AG04450 (cell line): ENCODE measurements around the gene LRRC49. TPM values are rescaled to one million over a fixed set of nuclear protein-coding genes. Genes with fewer than 3 reads are reported as not detected.
"Not testable (repeated sequence)": the region's sequence is repeated elsewhere in the genome, so short reads cannot be mapped to it uniquely, and the experiment has no call there.

ENCODE experiments used
- CTCF ChIA-PET: fragments of 300-600, 350-600 bp; formaldehyde crosslinking; extraction: SDS; loops from one replicate; lab custom pipeline; 2022; ENCODE audit warnings: antibody characterized with exemption, inconsistent platforms; lab: Charles Lee
- POLR2A ChIA-PET: fragments of 350-600 bp; formaldehyde crosslinking; extraction: SDS; loops from one replicate; lab custom pipeline; 2021; ENCODE audit warnings: antibody characterized with exemption, inconsistent platforms; lab: Yijun Ruan, JAX
- DNase-seq: peaks from one replicate; pipeline ENCODE4 v3.0.0-alpha.2; 2011; ENCODE audit warnings: low read depth, low spot score
- H3K27ac ChIP-seq: one replicate; pipeline ENCODE4 v1.5.1; 2012; ENCODE audit warnings: low read depth, low read length, control low read depth
- H3K27me3 ChIP-seq: one replicate; pipeline ENCODE4 v1.6.0; 2012; ENCODE audit warnings: low read length; ENCODE audit not compliant: control insufficient read depth, insufficient read depth
- H3K4me3 ChIP-seq: 2 replicates; pipeline ENCODE4 v1.5.1; 2011; ENCODE audit warnings: mild to moderate bottlenecking, low read depth, low read length, control low read depth
- H3K9me3 ChIP-seq: 2 replicates; pipeline ENCODE4 v1.5.1; 2012; ENCODE audit warnings: low read length; ENCODE audit not compliant: control insufficient read depth, insufficient read depth
- polyA plus RNA-seq: library from polyadenylated mRNA; depleted of rRNA; stranded (reverse); fragments of >200 nt; gene quantifications from 2 replicates; pipeline ENCODE4 v1.2.3, GENCODE V29; 2011
- TF ChIP-seq, protein P1 (sequence below): IDR thresholded peaks from 2 replicates; pipeline ENCODE4 v1.5.1; 2011; ENCODE audit warnings: low read depth, low read length, control low read depth, inconsistent platforms

LRRC49 gene
- polyA plus RNA-seq, 1 experiment: 25.0 TPM

DNA sequence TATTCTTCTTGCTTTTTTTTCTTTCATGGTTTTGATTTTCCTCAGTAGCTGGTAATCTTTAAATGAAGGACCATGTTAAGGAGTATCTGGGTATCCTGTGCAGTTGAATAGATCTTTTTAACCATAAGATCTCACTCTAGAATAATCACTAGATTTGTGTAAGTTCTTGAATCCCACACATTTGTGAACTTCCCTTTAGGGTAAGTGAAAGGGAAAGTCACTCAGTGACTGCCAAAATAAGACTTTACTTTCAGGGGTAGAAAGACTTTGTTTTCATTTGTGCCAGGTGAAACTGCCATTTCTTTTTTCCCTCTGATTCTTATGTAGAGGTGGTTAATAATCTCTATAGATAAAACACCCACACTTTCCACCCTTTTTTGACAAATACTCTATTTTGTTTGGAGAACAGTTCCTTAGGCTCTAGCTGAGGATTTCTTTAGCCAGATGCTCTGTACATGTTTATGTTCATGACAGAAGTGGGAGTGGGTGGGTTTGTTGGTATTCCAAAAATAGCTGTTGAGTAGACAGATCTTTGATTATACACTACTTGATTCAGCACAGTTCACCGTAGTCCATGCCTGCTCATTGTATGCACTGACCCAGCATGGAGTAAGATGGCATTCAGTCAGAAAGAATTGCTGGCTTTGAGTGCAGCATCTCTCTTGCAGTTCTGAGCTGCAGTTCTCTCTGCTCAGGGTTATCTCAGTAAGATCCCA, 28.5 kb downstream of the LRRC49 start:
- ChIA-PET POLR2A (no interaction called here), CTCF (no interaction called here)
- Histone ChIP-seq H3K27me3 (no peaks in the 10 kb centered on the region), H3K9me3 (peaks cover 16% of the 10 kb centered on the region), H3K4me3 (no peak overlapping the region), H3K27ac (no peak overlapping the region)
- DNase-seq: peak; percentile 27
- TF ChIP-seq, protein P1, sequence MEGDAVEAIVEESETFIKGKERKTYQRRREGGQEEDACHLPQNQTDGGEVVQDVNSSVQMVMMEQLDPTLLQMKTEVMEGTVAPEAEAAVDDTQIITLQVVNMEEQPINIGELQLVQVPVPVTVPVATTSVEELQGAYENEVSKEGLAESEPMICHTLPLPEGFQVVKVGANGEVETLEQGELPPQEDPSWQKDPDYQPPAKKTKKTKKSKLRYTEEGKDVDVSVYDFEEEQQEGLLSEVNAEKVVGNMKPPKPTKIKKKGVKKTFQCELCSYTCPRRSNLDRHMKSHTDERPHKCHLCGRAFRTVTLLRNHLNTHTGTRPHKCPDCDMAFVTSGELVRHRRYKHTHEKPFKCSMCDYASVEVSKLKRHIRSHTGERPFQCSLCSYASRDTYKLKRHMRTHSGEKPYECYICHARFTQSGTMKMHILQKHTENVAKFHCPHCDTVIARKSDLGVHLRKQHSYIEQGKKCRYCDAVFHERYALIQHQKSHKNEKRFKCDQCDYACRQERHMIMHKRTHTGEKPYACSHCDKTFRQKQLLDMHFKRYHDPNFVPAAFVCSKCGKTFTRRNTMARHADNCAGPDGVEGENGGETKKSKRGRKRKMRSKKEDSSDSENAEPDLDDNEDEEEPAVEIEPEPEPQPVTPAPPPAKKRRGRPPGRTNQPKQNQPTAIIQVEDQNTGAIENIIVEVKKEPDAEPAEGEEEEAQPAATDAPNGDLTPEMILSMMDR: no peak

DNA sequence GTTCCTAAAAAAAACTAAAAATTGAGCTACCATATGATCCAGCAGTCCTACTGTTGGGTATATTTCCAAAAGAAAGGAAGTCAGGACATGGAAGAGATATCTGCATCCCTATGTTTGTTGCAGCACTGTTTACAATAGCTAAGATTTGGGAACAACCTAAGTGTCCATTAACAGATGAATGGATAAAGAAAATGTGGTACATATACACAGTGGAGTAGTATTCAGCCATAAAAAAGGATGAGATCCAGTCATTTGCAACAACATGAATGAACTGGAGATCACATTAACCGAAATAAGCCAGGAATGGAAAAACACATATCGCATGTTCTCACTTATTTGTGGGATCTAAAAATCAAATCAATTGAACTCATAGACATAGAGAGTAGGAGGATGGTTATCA, 29.5 kb downstream of the LRRC49 start:
- TF ChIP-seq, protein P1: no peak
- DNase-seq: no peak
- Histone ChIP-seq H3K9me3 (peaks cover 8% of the 10 kb centered on the region), H3K27ac (no peak overlapping the region), H3K27me3 (no peaks in the 10 kb centered on the region), H3K4me3 (no peak overlapping the region)
- CTCF ChIA-PET: no interaction called here
- POLR2A ChIA-PET: no interaction called here

DNA sequence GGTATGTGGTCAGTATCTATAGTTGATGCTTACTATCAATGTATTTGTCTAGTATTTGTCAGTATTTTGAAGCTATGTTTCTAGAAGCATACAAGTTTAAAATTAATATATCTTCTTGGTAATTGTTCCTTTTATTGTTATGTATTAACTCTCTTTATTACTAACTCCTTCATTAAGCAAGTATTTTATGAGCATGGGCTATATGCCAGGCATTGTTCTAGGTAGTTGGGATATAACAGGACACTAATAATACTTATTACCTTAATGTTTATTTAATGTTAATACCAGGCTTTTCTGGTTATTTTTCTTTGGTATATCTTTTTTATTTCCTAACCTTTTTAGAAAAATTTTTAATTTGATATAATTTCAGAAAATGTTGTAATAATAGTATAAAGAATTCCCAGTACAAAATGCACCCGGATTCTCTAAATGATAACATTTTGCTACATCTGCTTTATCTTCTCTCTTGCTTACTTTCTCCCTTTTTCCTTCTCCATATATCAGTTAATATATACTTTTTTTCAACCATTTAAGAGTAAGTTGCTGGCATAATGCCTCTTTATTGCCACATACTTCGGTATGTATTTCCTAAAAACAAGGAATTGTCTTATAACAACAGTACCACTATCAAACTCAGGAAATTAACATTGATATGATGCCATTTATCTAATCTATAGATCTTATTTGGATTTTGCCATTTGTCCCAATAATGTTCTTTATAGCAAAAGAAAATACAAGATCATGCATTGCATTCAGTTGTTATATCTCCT, 30.9 kb downstream of the LRRC49 start:
- no peaks in the 10 kb centered on the region for H3K9me3 ChIP-seq
- DNase-seq: no peak

DNA sequence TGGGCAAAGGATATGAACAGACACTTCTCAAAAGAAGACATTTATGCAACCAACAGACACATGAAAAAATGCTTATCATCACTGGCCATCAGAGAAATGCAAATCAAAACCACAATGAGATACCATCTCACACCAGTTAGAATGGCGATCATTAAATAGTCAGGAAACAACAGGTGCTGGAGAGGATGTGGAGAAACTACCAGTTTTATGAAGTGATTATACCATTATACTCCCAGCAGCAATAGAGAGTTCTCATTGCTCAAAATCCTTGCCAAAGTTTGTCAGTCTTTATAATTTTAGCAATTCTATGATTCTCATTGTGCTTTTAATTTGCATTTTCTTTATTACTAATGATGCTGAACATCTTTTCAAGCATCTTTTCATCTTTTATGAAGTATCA, 34.3 kb downstream of the LRRC49 start:
- CTCF ChIA-PET, H3K4me3 ChIP-seq, H3K27ac ChIP-seq, POLR2A ChIA-PET, DNase-seq, H3K27me3 ChIP-seq, H3K9me3 ChIP-seq: not testable (repeated sequence)

More for the DNA sequence above, 30.9 kb downstream of the LRRC49 start:
- Histone ChIP-seq H3K4me3 (no peak overlapping the region), H3K27ac (no peak overlapping the region), H3K27me3 (no peaks in the 10 kb centered on the region)
- ChIA-PET POLR2A (no interaction called here), CTCF (interaction anchor here (0.6 kb wide), 1 partner anchor 820 kb away, joined by 4 read pairs; no protein-coding TSS in a partner anchor)
- TF ChIP-seq, protein P1: no peak

DNA sequence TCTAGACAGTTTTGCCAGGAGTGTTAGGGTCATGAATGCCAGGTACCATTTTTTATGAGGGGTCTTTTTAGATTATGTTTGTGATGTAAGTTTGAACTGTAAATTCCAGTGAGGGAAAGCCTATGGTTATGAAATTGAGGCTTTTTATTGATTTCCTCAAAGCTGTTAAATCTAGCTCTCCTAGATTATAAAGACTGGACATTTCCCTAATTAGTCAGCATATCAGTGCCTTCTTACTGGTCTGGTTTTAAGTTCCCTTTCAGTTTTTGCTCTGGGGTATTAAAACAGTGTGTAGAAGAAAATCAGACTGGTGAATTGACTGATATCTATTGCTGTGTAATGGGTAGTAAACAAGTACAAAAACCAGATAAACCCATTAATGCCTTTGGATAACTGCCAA, 39.2 kb downstream of the LRRC49 start:
- CTCF ChIA-PET: no interaction called here
- Histone ChIP-seq H3K4me3 (no peak overlapping the region), H3K9me3 (no peaks in the 10 kb centered on the region), H3K27ac (no peak overlapping the region), H3K27me3 (no peaks in the 10 kb centered on the region)
- TF ChIP-seq, protein P1: no peak
- DNase-seq: no peak
- POLR2A ChIA-PET: no interaction called here
